K562 (cell line): ENCODE measurements around the gene STOM.

ENCODE experiments used
- FIP1L1 ChIP-seq: fragments of 200-400 bp; formaldehyde crosslinking; IDR thresholded peaks from 2 replicates; pipeline ENCODE4 v1.6.1; 2018; ENCODE audit warnings: mild to moderate bottlenecking, low read depth, low read length; ENCODE audit not compliant: poor library complexity, severe bottlenecking
- HOMEZ ChIP-seq: fragments of 250-450 bp; sonication (Bioruptor Pico); IDR thresholded peaks from 2 replicates; pipeline ENCODE4 v1.4.0; 2020; ENCODE audit warnings: mild to moderate bottlenecking, moderate library complexity
- MYBL2 ChIP-seq, 2 experiments: fragments of 450-650 bp in 1 of 2; sonication (generic) in 1 of 2; formaldehyde crosslinking in 1 of 2; IDR thresholded peaks; 2 replicates each; pipeline versions ENCODE4 v1.6.1 to v1.8.1; 2017 to 2022; ENCODE audit warnings: borderline replicate concordance in 1 of 2, inconsistent platforms in 1 of 2, low read depth in 1 of 2, mild to moderate bottlenecking in 1 of 2, missing genetic modification reagents in 1 of 2, moderate library complexity in 1 of 2
- MYC ChIP-seq, 2 experiments: fragments of 250-450 bp in 1 of 2; sonication (Bioruptor Pico) in 1 of 2; IDR thresholded peaks; 2 replicates each; pipeline versions ENCODE4 v1.5.1 to v1.6.1; 2012 to 2021; ENCODE audit warnings: low read depth in 2 of 2, borderline replicate concordance in 1 of 2, improper control_type of control experiment in 1 of 2, low read length in 1 of 2, mild to moderate bottlenecking in 1 of 2, moderate library complexity in 1 of 2
- NRF1 ChIP-seq, 2 experiments: fragments of 450-650 bp; IDR thresholded peaks in 1 of 2; conservative IDR thresholded peaks in 1 of 2; 2 replicates each; pipeline ENCODE4 v1.6.1; 2014; ENCODE audit warnings: mild to moderate bottlenecking in 2 of 2
- SIX5 ChIP-seq, 2 experiments: IDR thresholded peaks; 2 replicates each; pipeline ENCODE4 v1.6.1; 2011; ENCODE audit warnings: low read length in 2 of 2, borderline replicate concordance in 1 of 2, low read depth in 1 of 2, mild to moderate bottlenecking in 1 of 2, moderate library complexity in 1 of 2; ENCODE audit not compliant: insufficient read depth in 1 of 2
- SUPT5H ChIP-seq: fragments of 450-650 bp; IDR thresholded peaks from 2 replicates; pipeline ENCODE4 v1.6.1; 2016
- U2AF1 ChIP-seq: fragments of 200-400 bp; formaldehyde crosslinking; optimal IDR thresholded peaks from 2 replicates; pipeline ENCODE3; 2017; ENCODE audit warnings: mild to moderate bottlenecking, low read depth, low read length, moderate library complexity
- ZNF740 ChIP-seq, 3 experiments: fragments of 200-800 bp in 1 of 3; sonication (Bioruptor generic) in 1 of 3; sonication (generic) in 1 of 3; formaldehyde crosslinking in 1 of 3; IDR thresholded peaks; 2 replicates each; pipeline versions ENCODE4 v1.6.1 to v1.8.0; 2016 to 2022; ENCODE audit warnings: mild to moderate bottlenecking in 2 of 3, missing compliant biosample characterization in 2 of 3, missing genetic modification characterization in 2 of 3, missing genetic modification reagents in 1 of 3
- TF ChIP-seq, protein P1 (sequence below), 3 experiments: IDR thresholded peaks in 2 of 3; conservative IDR thresholded peaks in 1 of 3; 2 replicates each; pipeline ENCODE4 v1.5.1; 2011 to 2012; ENCODE audit warnings: low read length in 3 of 3, mild to moderate bottlenecking in 3 of 3, control low read depth in 2 of 3, improper control_type of control experiment in 1 of 3, inconsistent platforms in 1 of 3, low read depth in 1 of 3, mixed read lengths in 1 of 3, moderate library complexity in 1 of 3; ENCODE audit not compliant: insufficient read depth in 2 of 3
- TF ChIP-seq, protein P2 (sequence below), 2 experiments: fragments of 450-650 bp; formaldehyde crosslinking in 1 of 2; IDR thresholded peaks; 2 replicates each; pipeline versions ENCODE4 v1.4.0 to v1.6.1; 2014 to 2020; ENCODE audit warnings: mild to moderate bottlenecking in 2 of 2, borderline replicate concordance in 1 of 2, low read depth in 1 of 2
- TF ChIP-seq, protein P3 (sequence below): fragments of 250-450 bp; sonication (Bioruptor Pico); IDR thresholded peaks from 2 replicates; pipeline ENCODE4 v1.8.0; 2022; ENCODE audit warnings: inconsistent platforms, mild to moderate bottlenecking, moderate library complexity, borderline replicate concordance

- TF ChIP-seq FIP1L1 (no peak), MYC (IDR thresholded peaks at IDR 0.05; ENCODE audit: low read depth, low read length) (no peak), MYC (CRISPR knock-in tag; IDR thresholded peaks at IDR 0.05; ENCODE audit: borderline replicate concordance, low read depth) (no peak), HOMEZ (no peak), SUPT5H (no peak), SIX5 (IDR thresholded peaks at IDR 0.05; ENCODE audit: borderline replicate concordance in 1 of 2, insufficient read depth in 1 of 2, low read depth in 1 of 2, low read length in 2 of 2) (no peak), ZNF740 (CRISPR knock-in tag; IDR thresholded peaks at IDR 0.05) (no peak), ZNF740 (tag; IDR thresholded peaks at IDR 0.05) (no peak), MYBL2 (IDR thresholded peaks at IDR 0.05; ENCODE audit: low read depth) (no peak), MYBL2 (CRISPR knock-in tag; IDR thresholded peaks at IDR 0.05; ENCODE audit: borderline replicate concordance) (no peak), U2AF1 (no peak), NRF1 (conservative IDR thresholded peaks at IDR 0.05 in 1 of 2, IDR thresholded peaks at IDR 0.05 in 1 of 2) (no peak)
- TF ChIP-seq, protein P1, sequence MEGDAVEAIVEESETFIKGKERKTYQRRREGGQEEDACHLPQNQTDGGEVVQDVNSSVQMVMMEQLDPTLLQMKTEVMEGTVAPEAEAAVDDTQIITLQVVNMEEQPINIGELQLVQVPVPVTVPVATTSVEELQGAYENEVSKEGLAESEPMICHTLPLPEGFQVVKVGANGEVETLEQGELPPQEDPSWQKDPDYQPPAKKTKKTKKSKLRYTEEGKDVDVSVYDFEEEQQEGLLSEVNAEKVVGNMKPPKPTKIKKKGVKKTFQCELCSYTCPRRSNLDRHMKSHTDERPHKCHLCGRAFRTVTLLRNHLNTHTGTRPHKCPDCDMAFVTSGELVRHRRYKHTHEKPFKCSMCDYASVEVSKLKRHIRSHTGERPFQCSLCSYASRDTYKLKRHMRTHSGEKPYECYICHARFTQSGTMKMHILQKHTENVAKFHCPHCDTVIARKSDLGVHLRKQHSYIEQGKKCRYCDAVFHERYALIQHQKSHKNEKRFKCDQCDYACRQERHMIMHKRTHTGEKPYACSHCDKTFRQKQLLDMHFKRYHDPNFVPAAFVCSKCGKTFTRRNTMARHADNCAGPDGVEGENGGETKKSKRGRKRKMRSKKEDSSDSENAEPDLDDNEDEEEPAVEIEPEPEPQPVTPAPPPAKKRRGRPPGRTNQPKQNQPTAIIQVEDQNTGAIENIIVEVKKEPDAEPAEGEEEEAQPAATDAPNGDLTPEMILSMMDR (IDR thresholded peaks at IDR 0.05 in 2 of 3, conservative IDR thresholded peaks at IDR 0.05 in 1 of 3; ENCODE audit: insufficient read depth in 2 of 3, low read depth in 1 of 3, low read length in 3 of 3), result no peak
- TF ChIP-seq, protein P2, sequence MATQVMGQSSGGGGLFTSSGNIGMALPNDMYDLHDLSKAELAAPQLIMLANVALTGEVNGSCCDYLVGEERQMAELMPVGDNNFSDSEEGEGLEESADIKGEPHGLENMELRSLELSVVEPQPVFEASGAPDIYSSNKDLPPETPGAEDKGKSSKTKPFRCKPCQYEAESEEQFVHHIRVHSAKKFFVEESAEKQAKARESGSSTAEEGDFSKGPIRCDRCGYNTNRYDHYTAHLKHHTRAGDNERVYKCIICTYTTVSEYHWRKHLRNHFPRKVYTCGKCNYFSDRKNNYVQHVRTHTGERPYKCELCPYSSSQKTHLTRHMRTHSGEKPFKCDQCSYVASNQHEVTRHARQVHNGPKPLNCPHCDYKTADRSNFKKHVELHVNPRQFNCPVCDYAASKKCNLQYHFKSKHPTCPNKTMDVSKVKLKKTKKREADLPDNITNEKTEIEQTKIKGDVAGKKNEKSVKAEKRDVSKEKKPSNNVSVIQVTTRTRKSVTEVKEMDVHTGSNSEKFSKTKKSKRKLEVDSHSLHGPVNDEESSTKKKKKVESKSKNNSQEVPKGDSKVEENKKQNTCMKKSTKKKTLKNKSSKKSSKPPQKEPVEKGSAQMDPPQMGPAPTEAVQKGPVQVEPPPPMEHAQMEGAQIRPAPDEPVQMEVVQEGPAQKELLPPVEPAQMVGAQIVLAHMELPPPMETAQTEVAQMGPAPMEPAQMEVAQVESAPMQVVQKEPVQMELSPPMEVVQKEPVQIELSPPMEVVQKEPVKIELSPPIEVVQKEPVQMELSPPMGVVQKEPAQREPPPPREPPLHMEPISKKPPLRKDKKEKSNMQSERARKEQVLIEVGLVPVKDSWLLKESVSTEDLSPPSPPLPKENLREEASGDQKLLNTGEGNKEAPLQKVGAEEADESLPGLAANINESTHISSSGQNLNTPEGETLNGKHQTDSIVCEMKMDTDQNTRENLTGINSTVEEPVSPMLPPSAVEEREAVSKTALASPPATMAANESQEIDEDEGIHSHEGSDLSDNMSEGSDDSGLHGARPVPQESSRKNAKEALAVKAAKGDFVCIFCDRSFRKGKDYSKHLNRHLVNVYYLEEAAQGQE (IDR thresholded peaks at IDR 0.05; ENCODE audit: borderline replicate concordance), result no peak
- TF ChIP-seq, protein P2 (CRISPR knock-in tag; IDR thresholded peaks at IDR 0.05; ENCODE audit: low read depth), result no peak
- TF ChIP-seq, protein P3, sequence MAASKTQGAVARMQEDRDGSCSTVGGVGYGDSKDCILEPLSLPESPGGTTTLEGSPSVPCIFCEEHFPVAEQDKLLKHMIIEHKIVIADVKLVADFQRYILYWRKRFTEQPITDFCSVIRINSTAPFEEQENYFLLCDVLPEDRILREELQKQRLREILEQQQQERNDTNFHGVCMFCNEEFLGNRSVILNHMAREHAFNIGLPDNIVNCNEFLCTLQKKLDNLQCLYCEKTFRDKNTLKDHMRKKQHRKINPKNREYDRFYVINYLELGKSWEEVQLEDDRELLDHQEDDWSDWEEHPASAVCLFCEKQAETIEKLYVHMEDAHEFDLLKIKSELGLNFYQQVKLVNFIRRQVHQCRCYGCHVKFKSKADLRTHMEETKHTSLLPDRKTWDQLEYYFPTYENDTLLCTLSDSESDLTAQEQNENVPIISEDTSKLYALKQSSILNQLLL (CRISPR knock-in tag), result no peak
These were observed 52.1 kb downstream of the STOM start for GRCh38 chr9:121317737-121318630.
